ENCODE measurements around the gene COA8. TPM values are rescaled to one million over a fixed set of nuclear protein-coding genes. Genes with fewer than 3 reads are reported as not detected.

COA8 gene
- total and polyA plus RNA-seq, 2 donors (not counting 3 experiments of a cell fraction or from before 2014, with no cell fraction given) = 19.1 to 46.4 TPM

GRCh38 chr14:103555559-103556337, 7.0 kb upstream of the COA8 start:
- FAIRE-seq = no peak

More at GRCh38 chr14:103555559-103556337, 7.0 kb upstream of the COA8 start:
- intact Hi-C loops (cut with micrococcal nuclease) (no loop called here), dilution Hi-C loops (cut with MboI; ENCODE audit: extremely low pct_ligation_motif_present, low sequenced_read_pairs) (no loop called here)
- no peaks in the 10 kb centered on the region for H3K9me1 ChIP-seq (replicated peaks; ENCODE audit: control insufficient read depth, extremely low read depth, insufficient read depth, low read length)
- BruUV-seq (replicated peaks) = no TSS peak
- H3K27me3 ChIP-seq (ENCODE audit: control insufficient read depth in 2 of 2, insufficient read depth in 2 of 2, low read length in 2 of 2) = no peaks in the 10 kb centered on the region
- no peak overlapping the region for H3K27ac ChIP-seq (ENCODE audit: insufficient read depth, low read depth, low read length)
- no peak for TF ChIP-seq FOS (IDR thresholded peaks at IDR 0.05; ENCODE audit: borderline replicate concordance, insufficient read depth, low read length)
- TF ChIP-seq POLR2A (IDR thresholded peaks at IDR 0.05; ENCODE audit: low read depth, low read length) = no peak
- no peak for TF ChIP-seq JUN (IDR thresholded peaks at IDR 0.05; ENCODE audit: borderline replicate concordance, insufficient read depth, insufficient read length, low read depth)
- no peak for TF ChIP-seq GATA2 (IDR thresholded peaks at IDR 0.05; ENCODE audit: insufficient read depth, insufficient read length, low read depth, low read length)
- TF ChIP-seq POLR2AphosphoS5 (IDR thresholded peaks at IDR 0.05; ENCODE audit: insufficient read depth, low read depth, low read length) = no peak
- TF ChIP-seq, protein P1, sequence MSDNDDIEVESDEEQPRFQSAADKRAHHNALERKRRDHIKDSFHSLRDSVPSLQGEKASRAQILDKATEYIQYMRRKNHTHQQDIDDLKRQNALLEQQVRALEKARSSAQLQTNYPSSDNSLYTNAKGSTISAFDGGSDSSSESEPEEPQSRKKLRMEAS (IDR thresholded peaks at IDR 0.05; ENCODE audit: insufficient read depth, insufficient read length) = no peak
- no peak for TF ChIP-seq EZH2 (IDR thresholded peaks at IDR 0.05; ENCODE audit: borderline replicate concordance, low read depth, low read length, severe bottlenecking)
- no peak for TF ChIP-seq MYC (IDR thresholded peaks at IDR 0.05; ENCODE audit: low read depth, low read length)
- TF ChIP-seq, protein P2, sequence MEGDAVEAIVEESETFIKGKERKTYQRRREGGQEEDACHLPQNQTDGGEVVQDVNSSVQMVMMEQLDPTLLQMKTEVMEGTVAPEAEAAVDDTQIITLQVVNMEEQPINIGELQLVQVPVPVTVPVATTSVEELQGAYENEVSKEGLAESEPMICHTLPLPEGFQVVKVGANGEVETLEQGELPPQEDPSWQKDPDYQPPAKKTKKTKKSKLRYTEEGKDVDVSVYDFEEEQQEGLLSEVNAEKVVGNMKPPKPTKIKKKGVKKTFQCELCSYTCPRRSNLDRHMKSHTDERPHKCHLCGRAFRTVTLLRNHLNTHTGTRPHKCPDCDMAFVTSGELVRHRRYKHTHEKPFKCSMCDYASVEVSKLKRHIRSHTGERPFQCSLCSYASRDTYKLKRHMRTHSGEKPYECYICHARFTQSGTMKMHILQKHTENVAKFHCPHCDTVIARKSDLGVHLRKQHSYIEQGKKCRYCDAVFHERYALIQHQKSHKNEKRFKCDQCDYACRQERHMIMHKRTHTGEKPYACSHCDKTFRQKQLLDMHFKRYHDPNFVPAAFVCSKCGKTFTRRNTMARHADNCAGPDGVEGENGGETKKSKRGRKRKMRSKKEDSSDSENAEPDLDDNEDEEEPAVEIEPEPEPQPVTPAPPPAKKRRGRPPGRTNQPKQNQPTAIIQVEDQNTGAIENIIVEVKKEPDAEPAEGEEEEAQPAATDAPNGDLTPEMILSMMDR (IDR thresholded peaks at IDR 0.05; ENCODE audit: extremely low read depth in 1 of 2, insufficient read depth in 1 of 2, low read depth in 1 of 2, low read length in 2 of 2) = no peak
- peaks cover 42% of the 10 kb centered on the region for H3K79me2 ChIP-seq (ENCODE audit: control insufficient read depth, insufficient read depth, low read length)
- H4K20me1 ChIP-seq (replicated peaks; ENCODE audit: control insufficient read depth, extremely low read depth, insufficient read depth, low read length) = no peaks in the 10 kb centered on the region
- peaks cover 5% of the 10 kb centered on the region for H3K4me1 ChIP-seq (ENCODE audit: control insufficient read depth, extremely low read depth, insufficient read depth, low read length)
- no peaks in the 10 kb centered on the region for H3K9me3 ChIP-seq (replicated peaks; ENCODE audit: control insufficient read depth, insufficient read depth, low read length)
- no peak overlapping the region for H3K4me2 ChIP-seq (ENCODE audit: insufficient read depth, low read length)
- H3K9ac ChIP-seq (replicated peaks; ENCODE audit: extremely low read depth, insufficient read depth, low read length) = no peak overlapping the region
- H3K4me3 ChIP-seq (replicated peaks in 1 of 3; ENCODE audit: insufficient read depth in 1 of 3, low read depth in 1 of 3, low read length in 3 of 3) = no peak overlapping the region
- ChIA-PET CTCF (interaction anchor here (3.0 kb wide), 1 partner anchor 37 kb away, joined by 6 read pairs; no protein-coding TSS in a partner anchor), POLR2A (no interaction called here)
- no peak overlapping the region for H2AFZ ChIP-seq (ENCODE audit: low read depth, low read length)
- DNase-seq (ENCODE audit: low read depth, low spot score) = no peak
- peaks cover 16 to 21% of the 10 kb centered on the region in 2 experiments for H3K36me3 ChIP-seq (ENCODE audit: control insufficient read depth in 2 of 2, extremely low read depth in 1 of 2, insufficient read depth in 2 of 2, low read length in 2 of 2)
